ENCODE measurements around the gene ZP2.
"Not testable (repeated sequence)": the region's sequence is repeated elsewhere in the genome, so short reads cannot be mapped to it uniquely, and the experiment has no call there.

The ZP2 gene

GRCh38 chr16:21214086-21214485 lies 2.7 kb upstream of the ZP2 start:
- DNase-seq: no peak

GRCh38 chr16:21208446-21209230 lies 2.7 kb downstream of the ZP2 start:
- no peak for DNase-seq

- DNase-seq: no peak
Measured at GRCh38 chr16:21206550-21206949, 4.8 kb downstream of the ZP2 start.

GRCh38 chr16:21205303-21205702 lies 6.1 kb downstream of the ZP2 start:
- DNase-seq: no peak

- no peak for DNase-seq
Measured at GRCh38 chr16:21203155-21203797, 8.1 kb downstream of the ZP2 start.

- no peak for DNase-seq
Measured at GRCh38 chr16:21199607-21200218, 11.7 kb downstream of the ZP2 start.

GRCh38 chr16:21197621-21198020 lies 13.8 kb downstream of the ZP2 start:
- DNase-seq: no peak

- no peak for DNase-seq
Measured at GRCh38 chr16:21197112-21197511, 14.3 kb downstream of the ZP2 start.

GRCh38 chr16:21195330-21195729 lies 16.0 kb downstream of the ZP2 start:
- not testable (repeated sequence) for DNase-seq

- no peak for DNase-seq
Measured at GRCh38 chr16:21194771-21195301, 16.5 kb downstream of the ZP2 start.

GRCh38 chr16:21192991-21193390 lies 18.4 kb downstream of the ZP2 start:
- no peak for DNase-seq

GRCh38 chr16:21190599-21190998 lies 20.8 kb downstream of the ZP2 start:
- no peak for DNase-seq

- no peak for DNase-seq
Measured at GRCh38 chr16:21190013-21190412, 21.4 kb downstream of the ZP2 start.

- no peak for DNase-seq
Measured at GRCh38 chr16:21189311-21189710, 22.1 kb downstream of the ZP2 start.

- no peak for DNase-seq
Measured at GRCh38 chr16:21186326-21186691, 25.1 kb downstream of the ZP2 start.

- DNase-seq: no peak
Measured at GRCh38 chr16:21185659-21186325, 25.6 kb downstream of the ZP2 start.

- DNase-seq: no peak
Measured at GRCh38 chr16:21184834-21185233, 26.5 kb downstream of the ZP2 start.

- no peak for DNase-seq
Measured at GRCh38 chr16:21183995-21184394, 27.4 kb downstream of the ZP2 start.

- no peak for DNase-seq
Measured at GRCh38 chr16:21179983-21180365, 31.4 kb downstream of the ZP2 start.

GRCh38 chr16:21179126-21179982 lies 32.0 kb downstream of the ZP2 start:
- no peak for DNase-seq

- DNase-seq: no peak
Measured at GRCh38 chr16:21175397-21175796, 36.0 kb downstream of the ZP2 start.

- DNase-seq: no peak
Measured at GRCh38 chr16:21172650-21173049, 38.7 kb downstream of the ZP2 start.

Data from NCI-H2227 treated with DMSO at 0.1 percent for 48 hours (cell line).